CD4-positive, alpha-beta memory T cell (primary cell): ENCODE measurements around the gene BRD1. TPM values are rescaled to one million over a fixed set of nuclear protein-coding genes. Genes with fewer than 3 reads are reported as not detected.
A peak's percentile ranks its signal among the peaks of the same experiment; 100 is the strongest.

Experiments
- CTCF ChIA-PET: fragments of 350-600 bp; sonication (Branson Sonifier 250); formaldehyde crosslinking; loops from one replicate; lab custom pipeline; 2021; ENCODE audit warnings: inconsistent platforms; ENCODE audit not compliant: partially characterized antibody; lab: Charles Lee
- POLR2A ChIA-PET: fragments of 350-600 bp; sonication (Branson Sonifier 250); formaldehyde crosslinking; loops from one replicate; lab custom pipeline; 2021; ENCODE audit not compliant: partially characterized antibody; lab: Charles Lee
- DNase-seq, 5 donors: peaks; one replicate each; pipeline versions ENCODE4 v3.0.0 to v3.0.0-alpha.2; 2020 to 2022; ENCODE audit warnings: mixed read lengths in 1 of 5
- H3K27ac ChIP-seq: one replicate; pipeline ENCODE4 v1.7.0; 2013; ENCODE audit warnings: low read depth, low read length
- H3K27me3 ChIP-seq: 2 replicates; pipeline ENCODE4 v1.7.0; 2013; ENCODE audit warnings: mild to moderate bottlenecking, low read length, moderate library complexity; ENCODE audit not compliant: insufficient read depth
- H3K36me3 ChIP-seq: 2 replicates; pipeline ENCODE4 v1.7.0; 2013; ENCODE audit warnings: mild to moderate bottlenecking, low read length, moderate library complexity; ENCODE audit not compliant: insufficient read depth
- H3K4me1 ChIP-seq: 2 replicates; pipeline ENCODE4 v1.7.0; 2013; ENCODE audit warnings: mild to moderate bottlenecking, low read length, moderate library complexity; ENCODE audit not compliant: insufficient read depth
- H3K4me3 ChIP-seq, 2 donors: one replicate each; pipeline ENCODE4 v1.7.0; 2013; ENCODE audit warnings: low read length in 2 of 2, mild to moderate bottlenecking in 1 of 2
- H3K9me3 ChIP-seq, 2 donors: one replicate each; pipeline ENCODE4 v1.7.0; 2013; ENCODE audit warnings: low read length in 2 of 2, control low read depth in 1 of 2; ENCODE audit not compliant: control insufficient read depth in 1 of 2
- H3K27ac Mint-ChIP-seq, 7 donors: one replicate each; pipeline ENCODE4 v1.8.0; 2020 to 2021; ENCODE audit warnings: mixed read lengths in 7 of 7, mild to moderate bottlenecking in 6 of 7, inconsistent platforms in 3 of 7, moderate library complexity in 3 of 7
- H3K27me3 Mint-ChIP-seq, 2 donors: one replicate each; pipeline ENCODE4 v1.8.0; 2020 to 2021; ENCODE audit warnings: mixed read lengths in 2 of 2
- H3K36me3 Mint-ChIP-seq, 2 donors: one replicate each; pipeline ENCODE4 v1.8.0; 2020 to 2021; ENCODE audit warnings: mixed read lengths in 2 of 2, inconsistent platforms in 1 of 2, mild to moderate bottlenecking in 1 of 2
- H3K4me1 Mint-ChIP-seq, 4 donors: one replicate each; pipeline ENCODE4 v1.8.0; 2020 to 2021; ENCODE audit warnings: mixed read lengths in 4 of 4, mild to moderate bottlenecking in 1 of 4
- H3K4me3 Mint-ChIP-seq, 8 donors: one replicate each; pipeline ENCODE4 v1.8.0; 2020 to 2021; ENCODE audit warnings: mixed read lengths in 8 of 8, mild to moderate bottlenecking in 7 of 8, moderate library complexity in 6 of 8, inconsistent platforms in 3 of 8
- H3K9me3 Mint-ChIP-seq, 8 donors: one replicate each; pipeline ENCODE4 v1.8.0; 2020 to 2021; ENCODE audit warnings: mixed read lengths in 8 of 8, mild to moderate bottlenecking in 5 of 8, inconsistent platforms in 3 of 8, moderate library complexity in 1 of 8
- intact Hi-C: fragments of 100-400 bp; cut with micrococcal nuclease; formaldehyde crosslinking; loops from one replicate; pipeline ENCODE4 v1.15.1; 2023
- polyA plus RNA-seq, 2 donors: library from polyadenylated mRNA; unstranded; fragments of 300-500 nt; fragmentation: Illumina TruSeq; gene quantifications; one replicate each; pipeline ENCODE4 v1.2.3, GENCODE V29; 2021
- total RNA-seq, 2 experiments: library from RNA; stranded (reverse); gene quantifications; one replicate each; pipeline ENCODE4 v1.2.3, GENCODE V29; 2021

Gene BRD1
- total and polyA plus RNA-seq, 4 experiments from 2014 or later = 0.94 to 88.1 (median 44.6) TPM

DNA sequence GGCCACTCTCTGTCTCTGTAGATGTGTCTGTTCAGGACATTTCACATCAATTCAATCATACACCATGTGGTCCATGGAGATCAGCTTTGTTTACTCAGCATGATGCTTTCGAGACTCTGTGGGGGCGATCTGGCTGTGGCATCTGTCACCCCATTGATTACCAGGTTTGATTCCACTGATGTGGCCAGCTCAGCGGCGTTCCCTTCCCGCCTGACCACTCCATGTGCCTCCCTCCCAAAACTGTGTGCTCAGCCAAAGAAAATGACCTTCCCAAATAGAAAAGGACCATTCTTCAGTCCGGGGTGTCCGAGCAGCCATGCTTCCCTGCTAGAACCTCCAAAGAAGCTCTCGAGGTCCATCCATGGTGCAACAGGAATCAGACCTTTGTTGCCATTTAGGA, 89.1 kb downstream of the BRD1 start:
- Histone ChIP-seq H3K27ac (no peak overlapping the region), H3K4me1 (peaks cover 6% of the 10 kb centered on the region), H3K27me3 (peaks cover 3% of the 10 kb centered on the region), H3K9me3 (no peaks in the 10 kb centered on the region), H3K36me3 (no peaks in the 10 kb centered on the region), H3K4me3 (no peak overlapping the region)
- CTCF ChIA-PET = no interaction called here
- Mint-ChIP-seq H3K4me3 (no peak overlapping the region), H3K9me3 (peaks cover 0 to 11% (median 2%) of the 10 kb centered on the region in 8 donors), H3K27ac (peak overlapping the region in 1 of 7 donors; percentile 42), H3K4me1 (peaks cover 2 to 12% (median 5%) of the 10 kb centered on the region in 4 donors), H3K27me3 (peaks cover 20 to 31% of the 10 kb centered on the region in 2 donors), H3K36me3 (peaks cover 0 to 2% of the 10 kb centered on the region in 2 donors)
- intact Hi-C loops = no loop called here
- no peak for DNase-seq
- POLR2A ChIA-PET = no interaction called here

DNA sequence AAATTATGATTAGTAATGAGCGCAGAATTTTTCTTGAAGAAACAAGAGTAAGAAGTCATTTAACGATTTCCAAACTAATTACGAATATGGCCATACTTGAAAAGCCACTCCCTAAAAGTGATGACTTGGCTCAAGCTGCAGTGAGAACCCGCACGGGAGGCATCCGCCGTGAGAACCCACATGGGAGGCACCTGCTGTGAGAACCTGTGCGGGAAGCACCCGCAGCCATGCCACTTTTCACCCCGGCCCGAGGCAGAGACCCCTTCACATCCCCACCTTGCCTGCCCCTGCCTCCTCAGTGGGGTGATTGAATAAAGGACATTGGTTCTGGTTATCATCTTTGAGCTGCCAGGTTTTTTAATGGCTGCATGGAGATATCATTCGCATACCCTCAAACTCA, 89.7 kb downstream of the BRD1 start:
- Mint-ChIP-seq H3K9me3 (peaks cover 0 to 7% (median 1%) of the 10 kb centered on the region in 8 donors), H3K4me3 (no peak overlapping the region), H3K27me3 (peaks cover 24 to 35% of the 10 kb centered on the region in 2 donors), H3K36me3 (peaks cover 2 to 3% of the 10 kb centered on the region in 2 donors), H3K4me1 (peaks cover 7 to 17% (median 9%) of the 10 kb centered on the region in 4 donors), H3K27ac (no peak overlapping the region)
- ChIA-PET CTCF (no interaction called here), POLR2A (no interaction called here)
- H3K27ac ChIP-seq = no peak overlapping the region
- no peak overlapping the region for H3K4me3 ChIP-seq
- no peak for DNase-seq
- H3K4me1 ChIP-seq = peaks cover 10% of the 10 kb centered on the region
- no peaks in the 10 kb centered on the region for H3K9me3 ChIP-seq
- no peaks in the 10 kb centered on the region for H3K36me3 ChIP-seq
- intact Hi-C loops = no loop called here
- H3K27me3 ChIP-seq = peaks cover 3% of the 10 kb centered on the region

DNA sequence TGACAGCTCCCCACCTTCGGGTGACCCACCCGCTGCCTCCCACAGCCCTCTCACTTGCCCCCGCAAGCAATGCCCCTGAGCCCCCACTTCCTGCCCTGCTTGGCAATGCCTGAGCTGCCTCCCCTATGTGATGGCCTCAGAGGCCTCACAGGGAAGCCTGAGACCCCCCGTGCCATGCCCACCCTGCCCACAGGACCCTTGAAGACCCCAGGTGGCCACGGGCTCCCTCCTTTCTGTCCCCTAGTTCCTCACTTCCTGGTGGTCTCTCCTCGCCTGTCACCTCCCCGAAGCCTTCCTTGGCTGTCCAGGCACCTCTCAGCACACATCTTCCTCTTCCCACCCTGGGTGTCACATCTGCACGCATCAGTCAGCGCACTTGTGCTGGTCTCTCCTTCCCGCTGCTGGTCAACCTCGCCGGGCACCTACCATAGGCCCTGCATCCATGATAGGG, 90.5 kb downstream of the BRD1 start:
- DNase-seq = no peak
- CTCF ChIA-PET = no interaction called here
- H3K9me3 Mint-ChIP-seq = peaks cover 0 to 3% (median 0%) of the 10 kb centered on the region in 8 donors

DNA sequence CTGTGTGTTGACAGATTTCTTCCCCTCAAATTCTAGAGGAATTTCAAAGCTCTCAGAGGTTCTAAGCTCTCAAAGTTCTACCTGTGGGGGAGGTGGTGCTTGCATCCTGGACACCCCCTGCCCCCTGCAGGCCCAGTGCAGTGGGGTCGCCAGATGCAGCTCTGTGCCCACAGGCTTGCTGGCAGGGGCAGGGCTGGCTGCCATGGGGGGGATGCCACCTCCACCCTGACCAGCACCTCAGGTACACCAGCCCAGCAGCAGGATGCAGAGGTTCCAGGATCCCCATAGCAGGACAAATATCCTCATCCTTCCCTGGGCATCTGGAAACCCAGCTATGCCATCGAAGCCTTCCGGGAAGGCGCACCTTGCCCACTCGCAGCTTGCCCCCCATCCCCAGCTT, 91.1 kb downstream of the BRD1 start:
- no peak for DNase-seq
- Histone ChIP-seq H3K36me3 (no peaks in the 10 kb centered on the region), H3K27ac (no peak overlapping the region), H3K4me3 (no peak overlapping the region), H3K27me3 (peaks cover 3% of the 10 kb centered on the region), H3K9me3 (no peaks in the 10 kb centered on the region), H3K4me1 (peaks cover 10% of the 10 kb centered on the region)
- ChIA-PET CTCF (no interaction called here), POLR2A (no interaction called here)
- intact Hi-C loops = no loop called here
- peaks cover 0 to 3% (median 0%) of the 10 kb centered on the region in 8 donors for H3K9me3 Mint-ChIP-seq
- no peak overlapping the region for H3K27ac Mint-ChIP-seq
- peaks cover 24 to 35% of the 10 kb centered on the region in 2 donors for H3K27me3 Mint-ChIP-seq
- H3K4me1 Mint-ChIP-seq = peaks cover 7 to 21% (median 10%) of the 10 kb centered on the region in 4 donors
- no peak overlapping the region for H3K4me3 Mint-ChIP-seq
- H3K36me3 Mint-ChIP-seq = peaks cover 0 to 4% of the 10 kb centered on the region in 2 donors

More for the DNA sequence above, 90.5 kb downstream of the BRD1 start:
- Histone ChIP-seq H3K9me3 (no peaks in the 10 kb centered on the region), H3K36me3 (no peaks in the 10 kb centered on the region), H3K4me1 (peaks cover 10% of the 10 kb centered on the region), H3K27me3 (peaks cover 3% of the 10 kb centered on the region), H3K4me3 (no peak overlapping the region), H3K27ac (no peak overlapping the region)
- peaks cover 7 to 21% (median 10%) of the 10 kb centered on the region in 4 donors for H3K4me1 Mint-ChIP-seq
- intact Hi-C loops = no loop called here
- H3K27ac Mint-ChIP-seq = no peak overlapping the region
- POLR2A ChIA-PET = no interaction called here
- peaks cover 22 to 33% of the 10 kb centered on the region in 2 donors for H3K27me3 Mint-ChIP-seq
- peaks cover 0 to 4% of the 10 kb centered on the region in 2 donors for H3K36me3 Mint-ChIP-seq
- H3K4me3 Mint-ChIP-seq = no peak overlapping the region

DNA sequence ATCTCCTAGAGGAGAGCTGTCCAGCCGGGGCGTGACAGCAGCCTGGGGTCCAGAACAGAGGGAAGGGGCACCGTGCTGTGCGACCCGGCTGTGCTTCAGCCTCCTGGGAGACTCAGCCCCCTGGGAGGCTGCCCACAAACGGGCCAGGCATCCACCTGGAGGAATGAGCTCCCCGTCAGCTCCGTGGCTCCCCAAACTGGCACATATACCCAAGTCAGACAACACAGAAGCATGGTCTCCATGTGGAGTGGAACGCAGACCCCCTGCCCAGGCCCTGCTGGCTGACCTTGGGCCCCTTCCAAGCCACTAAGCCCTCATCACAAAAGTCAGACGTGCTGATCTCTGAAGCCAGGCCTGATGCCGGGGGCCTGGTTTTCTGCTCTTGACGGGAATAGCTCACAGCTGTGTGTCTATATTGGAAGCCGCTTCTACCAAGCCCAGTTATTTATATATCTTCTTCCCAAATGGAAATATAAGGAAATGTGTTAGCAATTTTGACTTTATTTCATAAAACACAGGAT, 91.7 kb downstream of the BRD1 start:
- no peaks in the 10 kb centered on the region for H3K9me3 ChIP-seq
- intact Hi-C loops = no loop called here
- H3K27ac Mint-ChIP-seq = no peak overlapping the region

DNA sequence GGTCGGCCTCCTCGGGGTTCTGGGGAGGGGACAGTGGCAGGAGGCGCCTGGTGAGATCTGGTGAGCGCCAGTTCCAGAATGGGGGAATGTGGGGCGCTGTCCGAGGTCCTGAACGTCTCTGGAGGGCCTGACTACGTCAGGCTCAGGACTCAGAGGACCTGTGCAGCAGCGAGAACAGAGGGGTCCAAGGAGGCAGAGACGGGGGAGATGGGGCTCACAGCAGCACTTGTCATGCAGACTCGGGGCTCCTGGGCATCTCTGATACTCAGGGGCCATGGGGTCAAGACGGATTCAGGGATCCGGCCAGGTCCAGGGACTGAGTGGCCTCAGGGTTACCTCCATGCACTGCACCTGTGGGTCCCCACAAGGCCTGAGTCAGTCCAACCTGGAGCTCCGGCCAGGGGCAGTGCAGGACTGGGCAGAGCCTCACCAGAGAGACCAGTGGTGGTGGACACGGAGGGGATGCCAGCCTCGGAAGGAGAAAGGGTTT, 92.2 kb downstream of the BRD1 start:
- H3K36me3 ChIP-seq = no peaks in the 10 kb centered on the region
- no peak overlapping the region for H3K4me3 ChIP-seq
- H3K27ac Mint-ChIP-seq = no peak overlapping the region
- H3K36me3 Mint-ChIP-seq = peaks cover 0 to 4% of the 10 kb centered on the region in 2 donors
- H3K4me3 Mint-ChIP-seq = no peak overlapping the region
- H3K4me1 ChIP-seq = peaks cover 10% of the 10 kb centered on the region
- CTCF ChIA-PET = no interaction called here
- peaks cover 7 to 22% (median 10%) of the 10 kb centered on the region in 4 donors for H3K4me1 Mint-ChIP-seq
- intact Hi-C loops = no loop called here
- no peak for DNase-seq
- no peaks in the 10 kb centered on the region for H3K27me3 ChIP-seq
- H3K9me3 ChIP-seq = no peaks in the 10 kb centered on the region
- no peak overlapping the region for H3K27ac ChIP-seq
- H3K9me3 Mint-ChIP-seq = peaks cover 0 to 3% (median 0%) of the 10 kb centered on the region in 8 donors
- H3K27me3 Mint-ChIP-seq = peaks cover 31 to 37% of the 10 kb centered on the region in 2 donors
- POLR2A ChIA-PET = no interaction called here

More for the DNA sequence above, 91.7 kb downstream of the BRD1 start:
- Mint-ChIP-seq H3K4me3 (no peak overlapping the region), H3K4me1 (peaks cover 7 to 21% (median 10%) of the 10 kb centered on the region in 4 donors), H3K36me3 (peaks cover 0 to 4% of the 10 kb centered on the region in 2 donors), H3K9me3 (peaks cover 0 to 3% (median 0%) of the 10 kb centered on the region in 8 donors), H3K27me3 (peaks cover 29 to 37% of the 10 kb centered on the region in 2 donors)
- Histone ChIP-seq H3K27ac (no peak overlapping the region), H3K4me3 (no peak overlapping the region), H3K27me3 (peaks cover 2% of the 10 kb centered on the region), H3K4me1 (peaks cover 10% of the 10 kb centered on the region), H3K36me3 (no peaks in the 10 kb centered on the region)
- ChIA-PET CTCF (no interaction called here), POLR2A (no interaction called here)
- no peak for DNase-seq

DNA sequence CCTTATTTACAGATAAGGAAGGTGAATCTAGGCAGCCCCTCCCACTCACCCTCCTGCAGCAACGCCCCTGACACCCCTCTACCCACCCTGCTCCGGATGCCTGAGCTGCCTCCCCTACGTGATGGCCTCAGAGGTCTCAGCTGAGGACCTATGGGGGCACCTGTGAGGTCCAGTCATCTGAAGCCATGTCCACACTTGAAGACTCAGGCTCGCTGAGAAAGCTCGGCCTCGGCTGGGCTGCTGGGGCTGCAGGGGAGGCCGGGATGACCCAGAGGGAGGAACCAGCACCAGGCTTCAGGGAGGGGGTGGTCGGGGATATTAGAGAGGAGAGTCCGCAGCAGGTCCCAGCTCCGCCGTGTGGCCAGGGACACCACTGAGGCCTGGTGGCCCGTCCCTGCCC, 92.8 kb downstream of the BRD1 start:
- peaks cover 0 to 3% (median 0%) of the 10 kb centered on the region in 8 donors for H3K9me3 Mint-ChIP-seq
- ChIA-PET POLR2A (no interaction called here), CTCF (no interaction called here)
- no peak overlapping the region for H3K27ac Mint-ChIP-seq
- Histone ChIP-seq H3K27me3 (no peaks in the 10 kb centered on the region), H3K9me3 (no peaks in the 10 kb centered on the region), H3K4me1 (peaks cover 10% of the 10 kb centered on the region), H3K4me3 (no peak overlapping the region), H3K36me3 (no peaks in the 10 kb centered on the region), H3K27ac (no peak overlapping the region)
- H3K4me1 Mint-ChIP-seq = peaks cover 7 to 25% (median 10%) of the 10 kb centered on the region in 4 donors
- intact Hi-C loops = no loop called here
- no peak overlapping the region for H3K4me3 Mint-ChIP-seq
- peaks cover 34 to 39% of the 10 kb centered on the region in 2 donors for H3K27me3 Mint-ChIP-seq
- H3K36me3 Mint-ChIP-seq = peaks cover 0 to 4% of the 10 kb centered on the region in 2 donors
- DNase-seq = no peak
